ENCODE data around the gene PEAR1.

Gene PEAR1

GRCh38 chr1:156893048-156893953, at the start of gene PEAR1:
Gene PEAR1 (plus strand): TSS chr1:156893718. CDS start chr1:156903927, 10,209 bp downstream.
- DNase-seq, result no peak
- in situ Hi-C loops (cut with MboI; ENCODE audit: low pct_unique_long_range_greater_than_20kb, low sequenced_read_pairs), result no loop called here

GRCh38 chr1:156844102-156844501, 49.4 kb upstream of the PEAR1 start:
- DNase-seq, result no peak
- in situ Hi-C loops (cut with MboI; ENCODE audit: low pct_unique_long_range_greater_than_20kb, low sequenced_read_pairs), result no loop called here

GRCh38 chr1:156844638-156845037, 48.9 kb upstream of the PEAR1 start:
- in situ Hi-C loops (cut with MboI; ENCODE audit: low pct_unique_long_range_greater_than_20kb, low sequenced_read_pairs), result no loop called here
- DNase-seq, result no peak

- in situ Hi-C loops (cut with MboI; ENCODE audit: low pct_unique_long_range_greater_than_20kb, low sequenced_read_pairs), result no loop called here
- DNase-seq, result no peak
Measured at GRCh38 chr1:156845055-156845952, 48.2 kb upstream of the PEAR1 start.

- no peak for DNase-seq
- in situ Hi-C loops (cut with MboI; ENCODE audit: low pct_unique_long_range_greater_than_20kb, low sequenced_read_pairs), result no loop called here
Measured at GRCh38 chr1:156845953-156846545, 47.5 kb upstream of the PEAR1 start.

- in situ Hi-C loops (cut with MboI; ENCODE audit: low pct_unique_long_range_greater_than_20kb, low sequenced_read_pairs), result no loop called here
- no peak for DNase-seq
Measured at GRCh38 chr1:156846643-156847042, 46.9 kb upstream of the PEAR1 start.

GRCh38 chr1:156847591-156848460, 45.7 kb upstream of the PEAR1 start:
- in situ Hi-C loops (cut with MboI; ENCODE audit: low pct_unique_long_range_greater_than_20kb, low sequenced_read_pairs), result no loop called here
- no peak for DNase-seq

- no peak for DNase-seq
- in situ Hi-C loops (cut with MboI; ENCODE audit: low pct_unique_long_range_greater_than_20kb, low sequenced_read_pairs), result no loop called here
Measured at GRCh38 chr1:156848461-156849150, 44.9 kb upstream of the PEAR1 start.

- DNase-seq, result no peak
- in situ Hi-C loops (cut with MboI; ENCODE audit: low pct_unique_long_range_greater_than_20kb, low sequenced_read_pairs), result no loop called here
Measured at GRCh38 chr1:156849151-156849496, 44.4 kb upstream of the PEAR1 start.

- DNase-seq, result no peak
Measured at GRCh38 chr1:156851779-156852417, 41.6 kb upstream of the PEAR1 start.

GRCh38 chr1:156852418-156852874, 41.1 kb upstream of the PEAR1 start:
- DNase-seq, result no peak
- in situ Hi-C loops (cut with MboI; ENCODE audit: low pct_unique_long_range_greater_than_20kb, low sequenced_read_pairs), result no loop called here

More at GRCh38 chr1:156851779-156852417, 41.6 kb upstream of the PEAR1 start:
- in situ Hi-C loops (cut with MboI; ENCODE audit: low pct_unique_long_range_greater_than_20kb, low sequenced_read_pairs), result no loop called here

- in situ Hi-C loops (cut with MboI; ENCODE audit: low pct_unique_long_range_greater_than_20kb, low sequenced_read_pairs), result no loop called here
Measured at GRCh38 chr1:156853761-156854160, 39.8 kb upstream of the PEAR1 start.

GRCh38 chr1:156854634-156855033, 38.9 kb upstream of the PEAR1 start:
- DNase-seq, result no peak
- in situ Hi-C loops (cut with MboI; ENCODE audit: low pct_unique_long_range_greater_than_20kb, low sequenced_read_pairs), result no loop called here

More at GRCh38 chr1:156853761-156854160, 39.8 kb upstream of the PEAR1 start:
- no peak for DNase-seq

- in situ Hi-C loops (cut with MboI; ENCODE audit: low pct_unique_long_range_greater_than_20kb, low sequenced_read_pairs), result no loop called here
- no peak for DNase-seq
Measured at GRCh38 chr1:156856282-156856785, 37.2 kb upstream of the PEAR1 start.

GRCh38 chr1:156857532-156857931, 36.0 kb upstream of the PEAR1 start:
- in situ Hi-C loops (cut with MboI; ENCODE audit: low pct_unique_long_range_greater_than_20kb, low sequenced_read_pairs), result no loop called here
- no peak for DNase-seq

GRCh38 chr1:156858555-156858956, 35.0 kb upstream of the PEAR1 start:
- DNase-seq, result no peak
- in situ Hi-C loops (cut with MboI; ENCODE audit: low pct_unique_long_range_greater_than_20kb, low sequenced_read_pairs), result no loop called here

- in situ Hi-C loops (cut with MboI; ENCODE audit: low pct_unique_long_range_greater_than_20kb, low sequenced_read_pairs), result no loop called here
Measured at GRCh38 chr1:156858959-156859522, 34.5 kb upstream of the PEAR1 start, which contains the start of gene INSRR. Gene INSRR (minus strand): TSS chr1:156859117. CDS start chr1:156858621, 496 bp downstream.

More at GRCh38 chr1:156858959-156859522, 34.5 kb upstream of the PEAR1 start, which contains the start of gene INSRR:
- peak; percentile 24 for DNase-seq

Measured in KBM-7 (cell line).